ENCODE data around the gene ZBTB37. TPM values are rescaled to one million over a fixed set of nuclear protein-coding genes. Genes with fewer than 3 reads are reported as not detected.

Gene ZBTB37
- total and polyA plus RNA-seq, 9 of the 15 experiments (the other 6 are each of a cell fraction or from before 2014, with no cell fraction given) = 1.3 to 13.9 (median 5.4) TPM

DNA sequence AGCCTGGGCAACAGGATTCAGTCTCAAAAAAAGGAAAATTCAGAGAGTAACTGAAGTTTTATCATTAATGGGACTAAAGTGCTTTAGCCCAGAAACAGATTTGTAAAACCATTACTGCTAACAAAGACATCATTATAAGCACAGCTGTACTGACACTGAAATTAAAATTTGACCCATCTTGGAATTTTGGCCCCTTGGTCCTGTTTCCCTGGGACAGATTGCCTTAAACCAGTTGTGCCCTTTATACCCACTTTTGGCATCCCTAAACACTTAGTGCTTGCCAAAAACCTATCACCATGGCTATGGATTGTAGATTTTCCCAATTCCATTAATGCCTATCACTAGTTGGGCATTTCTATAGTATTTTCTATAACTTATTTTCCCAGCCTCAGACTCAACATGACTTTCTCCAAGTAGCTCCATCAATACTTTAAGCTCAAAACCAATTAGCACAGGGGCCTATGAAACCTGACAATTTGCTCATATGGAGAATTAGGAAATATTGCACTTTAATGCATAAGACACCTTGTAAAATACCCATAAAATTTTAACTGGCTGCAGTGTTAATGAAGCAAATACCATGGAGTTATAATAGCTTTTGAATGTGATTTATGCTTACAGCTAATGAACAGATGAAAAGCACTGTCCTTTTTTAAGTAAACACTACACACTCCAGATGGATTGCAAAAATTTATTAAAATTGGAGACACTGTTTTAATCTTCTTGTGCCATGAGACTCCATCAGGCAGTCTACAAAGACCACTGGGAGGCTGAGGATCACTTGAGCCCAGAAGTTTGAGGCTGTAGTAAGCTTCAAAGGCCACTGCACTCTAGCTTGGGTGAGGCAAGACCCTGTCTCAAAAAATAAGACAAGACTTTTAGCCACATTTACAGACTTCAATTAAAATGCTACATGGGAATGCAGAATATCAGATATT lies 4.7 kb upstream of the ZBTB37 start (continued):
- TF ChIP-seq, protein P1, sequence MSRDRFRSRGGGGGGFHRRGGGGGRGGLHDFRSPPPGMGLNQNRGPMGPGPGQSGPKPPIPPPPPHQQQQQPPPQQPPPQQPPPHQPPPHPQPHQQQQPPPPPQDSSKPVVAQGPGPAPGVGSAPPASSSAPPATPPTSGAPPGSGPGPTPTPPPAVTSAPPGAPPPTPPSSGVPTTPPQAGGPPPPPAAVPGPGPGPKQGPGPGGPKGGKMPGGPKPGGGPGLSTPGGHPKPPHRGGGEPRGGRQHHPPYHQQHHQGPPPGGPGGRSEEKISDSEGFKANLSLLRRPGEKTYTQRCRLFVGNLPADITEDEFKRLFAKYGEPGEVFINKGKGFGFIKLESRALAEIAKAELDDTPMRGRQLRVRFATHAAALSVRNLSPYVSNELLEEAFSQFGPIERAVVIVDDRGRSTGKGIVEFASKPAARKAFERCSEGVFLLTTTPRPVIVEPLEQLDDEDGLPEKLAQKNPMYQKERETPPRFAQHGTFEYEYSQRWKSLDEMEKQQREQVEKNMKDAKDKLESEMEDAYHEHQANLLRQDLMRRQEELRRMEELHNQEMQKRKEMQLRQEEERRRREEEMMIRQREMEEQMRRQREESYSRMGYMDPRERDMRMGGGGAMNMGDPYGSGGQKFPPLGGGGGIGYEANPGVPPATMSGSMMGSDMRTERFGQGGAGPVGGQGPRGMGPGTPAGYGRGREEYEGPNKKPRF (IDR thresholded peaks at IDR 0.05; ENCODE audit: low read depth, low read length) = no peak
- TF ChIP-seq, protein P2, sequence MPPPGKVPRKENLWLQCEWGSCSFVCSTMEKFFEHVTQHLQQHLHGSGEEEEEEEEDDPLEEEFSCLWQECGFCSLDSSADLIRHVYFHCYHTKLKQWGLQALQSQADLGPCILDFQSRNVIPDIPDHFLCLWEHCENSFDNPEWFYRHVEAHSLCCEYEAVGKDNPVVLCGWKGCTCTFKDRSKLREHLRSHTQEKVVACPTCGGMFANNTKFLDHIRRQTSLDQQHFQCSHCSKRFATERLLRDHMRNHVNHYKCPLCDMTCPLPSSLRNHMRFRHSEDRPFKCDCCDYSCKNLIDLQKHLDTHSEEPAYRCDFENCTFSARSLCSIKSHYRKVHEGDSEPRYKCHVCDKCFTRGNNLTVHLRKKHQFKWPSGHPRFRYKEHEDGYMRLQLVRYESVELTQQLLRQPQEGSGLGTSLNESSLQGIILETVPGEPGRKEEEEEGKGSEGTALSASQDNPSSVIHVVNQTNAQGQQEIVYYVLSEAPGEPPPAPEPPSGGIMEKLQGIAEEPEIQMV (tag; conservative IDR thresholded peaks at IDR 0.05; ENCODE audit: low read depth) = no peak
- TF ChIP-seq MYBL2 (IDR thresholded peaks at IDR 0.05; ENCODE audit: low read depth) = no peak
- TF ChIP-seq MYBL2 (CRISPR knock-in tag; IDR thresholded peaks at IDR 0.05; ENCODE audit: borderline replicate concordance) = no peak
- no peak for TF ChIP-seq TAF1 (IDR thresholded peaks at IDR 0.05; ENCODE audit: control insufficient read depth, extremely low read depth, insufficient read depth, low read length, severe bottlenecking)
- TF ChIP-seq TSC22D4 (tag; IDR thresholded peaks at IDR 0.05) = no peak
- 0 out of 2 replicates have a peak, but pooled peaks have one; percentile 64 for TF ChIP-seq ZNF41 (CRISPR knock-in tag; conservative IDR thresholded peaks at IDR 0.05)
- TF ChIP-seq ZNF696 (CRISPR knock-in tag; conservative IDR thresholded peaks at IDR 0.05) = 0 out of 2 replicates have a peak, but pooled peaks have one; percentile 15
- TF ChIP-seq ZNF699 (CRISPR knock-in tag; IDR thresholded peaks at IDR 0.05; ENCODE audit: insufficient replicate concordance) = no peak
- TF ChIP-seq ZC3H4 (CRISPR knock-in tag; IDR thresholded peaks at IDR 0.05; ENCODE audit: borderline replicate concordance) = no peak
- 0 out of 2 replicates have a peak, but pooled peaks have one; percentile 9 for TF ChIP-seq ZFX (CRISPR knock-in tag; IDR thresholded peaks at IDR 0.05)
- no peak for TF ChIP-seq BHLHE40 (IDR thresholded peaks at IDR 0.05; ENCODE audit: low read length)
- TF ChIP-seq ASH1L (IDR thresholded peaks at IDR 0.05; ENCODE audit: borderline replicate concordance, low read depth, partially characterized antibody) = no peak
- peak; percentile 45 for TF ChIP-seq POLR2A (conservative IDR thresholded peaks at IDR 0.05)
- no peak for TF ChIP-seq RBM22 (IDR thresholded peaks at IDR 0.05; ENCODE audit: low read depth, low read length, poor library complexity, severe bottlenecking)
- no peak for TF ChIP-seq HNRNPK (IDR thresholded peaks at IDR 0.05; ENCODE audit: low read depth, low read length, poor library complexity, severe bottlenecking)
- TF ChIP-seq KDM4B (IDR thresholded peaks at IDR 0.05; ENCODE audit: borderline replicate concordance in 2 of 2, low read depth in 1 of 2) = no peak
- no peak for TF ChIP-seq BCL6 (CRISPR knock-in tag; IDR thresholded peaks at IDR 0.05)
- TF ChIP-seq PHTF2 (CRISPR knock-in tag; IDR thresholded peaks at IDR 0.05) = 0 out of 2 replicates have a peak, but pooled peaks have one; percentile 69
- TF ChIP-seq, protein P3, sequence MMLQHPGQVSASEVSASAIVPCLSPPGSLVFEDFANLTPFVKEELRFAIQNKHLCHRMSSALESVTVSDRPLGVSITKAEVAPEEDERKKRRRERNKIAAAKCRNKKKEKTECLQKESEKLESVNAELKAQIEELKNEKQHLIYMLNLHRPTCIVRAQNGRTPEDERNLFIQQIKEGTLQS (IDR thresholded peaks at IDR 0.05) = no peak
- TF ChIP-seq, protein P3 (CRISPR knock-in tag; conservative IDR thresholded peaks at IDR 0.05) = no peak

All from K562 (cell line).